Fibroblast of pulmonary artery (primary cell): ENCODE measurements around the gene TMEM86B.

Experiments used
- DNase-seq: peaks from one replicate; pipeline ENCODE4 v3.0.0-alpha.2; 2010; ENCODE audit warnings: low read depth
- H3K4me3 ChIP-seq: replicated peaks from 2 replicates; pipeline ENCODE4 v1.5.1; 2011; ENCODE audit warnings: low read depth, mild to moderate bottlenecking, control low read depth, low read length, moderate library complexity
- TF ChIP-seq, protein P1 (sequence below): IDR thresholded peaks from 2 replicates; pipeline ENCODE4 v1.5.1; 2011; ENCODE audit warnings: mild to moderate bottlenecking, control low read depth, low read length, inconsistent platforms; ENCODE audit errors: missing control alignments

TMEM86B gene

DNA sequence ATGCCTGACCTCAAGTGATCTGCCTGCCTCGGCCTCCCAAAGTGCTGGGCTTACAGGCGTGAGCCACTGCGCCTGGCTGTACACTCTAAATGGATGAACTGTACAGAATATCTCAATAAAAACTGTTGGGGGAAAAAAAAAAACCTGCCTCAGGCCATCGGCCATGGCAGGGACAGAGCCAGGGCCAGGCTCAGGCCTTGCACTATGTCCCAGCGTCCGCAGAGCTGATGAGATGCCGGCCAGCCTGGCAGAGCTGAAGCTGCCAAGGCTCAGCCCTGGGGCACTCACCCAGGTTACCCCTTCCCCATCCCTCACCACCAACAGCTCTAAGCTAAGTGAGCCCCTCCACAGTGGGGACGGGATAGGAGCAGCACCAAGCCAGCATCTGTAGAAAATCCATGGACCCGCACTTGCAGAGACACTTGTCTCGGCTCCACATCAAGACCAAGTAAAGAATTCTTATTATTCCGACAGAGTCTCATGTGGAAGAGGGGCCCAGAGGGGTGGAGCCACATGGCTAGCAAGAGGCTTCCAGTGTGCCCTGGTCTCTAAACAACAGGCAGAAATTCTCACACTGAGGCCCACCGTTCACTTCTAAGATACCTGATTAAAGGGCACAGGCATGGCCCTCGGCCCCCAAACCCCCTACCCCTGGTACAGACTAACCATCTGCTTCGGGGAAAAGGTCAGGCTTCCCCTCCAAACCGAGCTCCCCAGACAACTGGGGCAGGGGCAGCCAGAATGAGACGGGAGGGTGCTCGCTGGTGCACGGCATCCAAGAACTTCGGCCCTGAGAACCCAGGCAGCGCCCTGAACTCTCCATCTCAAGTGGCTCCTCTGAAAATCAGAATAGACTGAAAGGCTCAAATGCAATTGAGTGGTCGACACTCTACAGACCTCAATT lies 24.4 kb upstream of the TMEM86B start:
- H3K4me3 ChIP-seq, result no peak overlapping the region
- DNase-seq, result no peak
- TF ChIP-seq, protein P1, sequence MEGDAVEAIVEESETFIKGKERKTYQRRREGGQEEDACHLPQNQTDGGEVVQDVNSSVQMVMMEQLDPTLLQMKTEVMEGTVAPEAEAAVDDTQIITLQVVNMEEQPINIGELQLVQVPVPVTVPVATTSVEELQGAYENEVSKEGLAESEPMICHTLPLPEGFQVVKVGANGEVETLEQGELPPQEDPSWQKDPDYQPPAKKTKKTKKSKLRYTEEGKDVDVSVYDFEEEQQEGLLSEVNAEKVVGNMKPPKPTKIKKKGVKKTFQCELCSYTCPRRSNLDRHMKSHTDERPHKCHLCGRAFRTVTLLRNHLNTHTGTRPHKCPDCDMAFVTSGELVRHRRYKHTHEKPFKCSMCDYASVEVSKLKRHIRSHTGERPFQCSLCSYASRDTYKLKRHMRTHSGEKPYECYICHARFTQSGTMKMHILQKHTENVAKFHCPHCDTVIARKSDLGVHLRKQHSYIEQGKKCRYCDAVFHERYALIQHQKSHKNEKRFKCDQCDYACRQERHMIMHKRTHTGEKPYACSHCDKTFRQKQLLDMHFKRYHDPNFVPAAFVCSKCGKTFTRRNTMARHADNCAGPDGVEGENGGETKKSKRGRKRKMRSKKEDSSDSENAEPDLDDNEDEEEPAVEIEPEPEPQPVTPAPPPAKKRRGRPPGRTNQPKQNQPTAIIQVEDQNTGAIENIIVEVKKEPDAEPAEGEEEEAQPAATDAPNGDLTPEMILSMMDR, result no peak

DNA sequence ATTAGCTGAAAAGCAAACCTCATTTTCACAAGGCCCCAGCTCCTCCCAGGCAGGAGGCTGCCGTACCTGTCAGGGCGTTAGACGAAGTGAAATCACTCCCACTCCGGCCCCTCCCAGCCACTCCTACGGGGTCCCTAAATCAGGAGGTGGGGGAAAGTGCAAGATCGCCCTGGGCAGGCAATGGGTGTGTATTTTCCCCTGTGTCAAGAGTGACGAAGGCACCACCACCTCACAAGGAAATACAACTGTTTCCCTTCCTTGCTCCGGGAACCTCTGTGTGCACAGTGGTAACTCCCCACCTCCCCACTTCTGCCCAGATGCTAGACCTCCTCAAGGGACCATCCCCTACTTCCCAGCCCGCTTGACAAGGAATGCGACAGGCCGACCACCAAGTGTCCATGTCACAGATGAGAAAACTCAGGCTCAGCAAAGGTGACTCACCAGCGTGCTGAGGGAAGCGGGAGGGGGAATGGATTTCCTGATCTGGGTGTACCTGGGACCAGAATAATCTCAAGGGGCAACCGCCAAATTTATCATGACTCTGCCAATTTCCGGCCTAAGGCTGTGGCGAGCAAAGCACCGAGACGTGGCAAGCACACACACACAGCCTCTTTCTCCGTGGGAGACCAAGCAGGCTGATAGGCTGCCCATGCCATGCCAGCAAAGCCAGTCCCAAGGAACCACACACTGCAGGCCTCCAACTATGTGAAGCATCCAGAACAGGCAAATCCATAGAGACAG lies 22.9 kb upstream of the TMEM86B start:
- no peak overlapping the region for H3K4me3 ChIP-seq
- TF ChIP-seq, protein P1, result no peak
- DNase-seq, result peak; percentile 27

DNA sequence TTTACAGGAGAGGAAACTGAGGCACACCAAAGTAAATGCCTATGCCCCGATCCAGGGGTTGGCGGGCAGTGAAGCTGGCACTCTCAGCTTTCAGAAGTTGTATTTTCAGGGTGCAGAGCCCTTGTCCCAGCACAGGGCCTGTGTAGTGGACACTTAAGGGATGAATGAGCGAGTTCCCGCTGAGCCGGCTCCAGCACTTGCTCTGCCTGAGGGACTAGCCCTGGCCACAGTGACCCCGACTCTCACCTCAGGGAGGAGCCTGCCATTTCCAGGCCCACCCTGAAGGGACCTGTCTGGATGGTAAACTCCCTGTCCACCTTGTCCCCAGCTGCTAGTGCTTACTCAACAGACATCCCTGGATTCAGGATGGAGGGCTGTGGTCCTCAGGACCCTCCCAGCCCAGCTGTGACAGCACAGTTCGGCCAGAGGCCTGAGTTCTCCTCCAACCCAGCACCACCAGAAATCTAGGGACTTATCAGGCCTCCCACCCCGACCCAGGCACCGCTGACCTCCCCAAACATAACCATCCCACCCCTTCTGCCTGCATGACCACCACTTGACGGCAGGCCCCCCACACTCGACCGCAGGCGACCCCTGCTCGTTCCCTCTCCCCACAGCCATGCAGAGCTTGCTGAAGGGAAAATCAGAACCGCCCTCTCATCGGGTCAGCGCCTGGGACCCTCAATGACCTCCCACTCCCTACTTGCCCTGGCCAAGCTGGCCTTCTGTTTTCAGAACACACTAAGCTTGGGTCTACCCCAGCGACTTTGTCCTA lies 21.9 kb upstream of the TMEM86B start:
- no peak for DNase-seq
- TF ChIP-seq, protein P1, result no peak
- H3K4me3 ChIP-seq, result no peak overlapping the region

DNA sequence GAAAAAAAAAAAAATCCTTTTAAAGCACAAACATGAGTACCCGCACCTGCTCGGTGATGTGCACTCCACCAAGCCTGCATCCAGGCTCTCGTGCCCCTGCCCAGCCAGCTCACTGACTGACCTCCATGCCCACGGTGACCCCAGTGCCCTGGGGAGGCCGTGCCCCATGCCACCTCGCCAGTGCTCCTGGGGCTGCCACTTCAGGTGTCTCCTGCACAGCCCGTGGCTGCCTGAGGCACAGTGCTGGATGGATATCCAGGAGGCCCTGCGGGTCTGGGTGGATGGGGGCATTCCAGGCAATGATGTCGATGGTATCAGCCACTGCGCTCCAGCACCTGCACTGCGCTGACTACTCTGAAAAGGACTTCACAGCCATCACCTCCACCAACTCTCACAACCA lies 21.3 kb upstream of the TMEM86B start:
- no peak for DNase-seq
- no peak overlapping the region for H3K4me3 ChIP-seq
- TF ChIP-seq, protein P1, result no peak

DNA sequence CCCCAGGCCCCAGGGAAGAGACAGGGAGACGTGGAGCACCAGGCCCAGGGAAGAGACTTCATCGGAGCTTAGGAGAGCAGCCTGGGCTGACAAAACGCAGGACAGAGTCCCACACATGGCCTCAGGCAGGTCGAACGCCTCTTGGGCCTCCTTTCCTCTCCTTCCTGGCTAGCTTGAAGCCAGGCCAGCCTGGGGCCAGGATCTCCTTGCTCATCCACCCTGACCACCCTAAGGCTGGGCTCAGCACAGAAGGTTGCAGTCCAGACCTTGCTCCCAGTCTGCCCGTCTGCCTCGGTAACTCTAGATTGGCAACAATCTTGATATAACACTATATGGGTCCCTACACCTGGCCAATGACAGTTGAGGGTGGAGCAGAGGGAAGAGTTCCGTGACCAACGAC lies 20.1 kb upstream of the TMEM86B start:
- DNase-seq, result no peak
- H3K4me3 ChIP-seq, result no peak overlapping the region
- TF ChIP-seq, protein P1, result no peak

DNA sequence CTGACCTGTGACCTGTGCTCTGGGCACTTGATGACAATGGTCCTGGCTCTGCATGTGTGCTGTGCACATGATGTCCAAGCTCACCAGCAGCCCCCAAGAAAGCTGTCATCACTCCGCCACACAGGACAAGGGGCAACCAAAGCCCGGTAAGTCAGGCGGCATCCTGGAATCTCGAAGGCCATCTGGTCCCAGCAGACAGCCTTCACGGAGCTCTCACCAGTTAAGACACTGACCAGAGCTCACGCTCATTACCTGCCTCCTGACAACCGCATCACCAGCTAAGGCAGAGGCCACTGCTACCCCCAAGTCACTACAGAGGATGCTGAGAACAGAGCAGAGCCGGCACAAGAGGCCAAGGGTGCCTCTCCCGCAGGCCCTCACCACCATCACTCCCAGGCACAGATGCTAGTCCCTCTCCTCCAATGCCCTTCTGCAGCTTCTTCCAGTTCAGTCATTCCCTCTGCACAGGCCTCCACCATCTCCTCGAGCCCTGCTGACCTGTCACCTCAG lies 19.7 kb upstream of the TMEM86B start:
- DNase-seq, result no peak
- no peak overlapping the region for H3K4me3 ChIP-seq
- TF ChIP-seq, protein P1, result no peak
